GM12878 (cell line): ENCODE data around the gene NEB.

Experiments
- DPF2 ChIP-seq: fragments of 450-650 bp; IDR thresholded peaks from 2 replicates; pipeline ENCODE4 v1.6.1; 2017; ENCODE audit warnings: mild to moderate bottlenecking
- EZH2 ChIP-seq: IDR thresholded peaks from 2 replicates; pipeline ENCODE4 v1.6.1; 2012; ENCODE audit warnings: low read depth, mild to moderate bottlenecking, control low read depth, inconsistent platforms, low read length, borderline replicate concordance; ENCODE audit not compliant: control insufficient read depth
- FOXM1 ChIP-seq: IDR thresholded peaks from 2 replicates; pipeline ENCODE4 v1.6.1; 2012; ENCODE audit warnings: low read depth, mild to moderate bottlenecking, inconsistent platforms, low read length, moderate library complexity
- GABPA ChIP-seq: IDR thresholded peaks from 2 replicates; pipeline ENCODE4 v1.6.1; 2014; ENCODE audit warnings: antibody characterized with exemption, low read depth, mild to moderate bottlenecking, inconsistent platforms
- POLR2A ChIP-seq: IDR thresholded peaks from 2 replicates; pipeline ENCODE4 v1.6.1; 2011; ENCODE audit warnings: low read depth, mild to moderate bottlenecking, low read length
- SIN3A ChIP-seq: IDR thresholded peaks from 2 replicates; pipeline ENCODE4 v1.6.1; 2012; ENCODE audit warnings: low read depth, low read length, improper control_type of control experiment
- STAT1 ChIP-seq: fragments of 450-650 bp; conservative IDR thresholded peaks from 2 replicates; pipeline ENCODE4 v1.6.1; 2014; ENCODE audit warnings: antibody characterized with exemption, mild to moderate bottlenecking
- TBL1XR1 ChIP-seq: IDR thresholded peaks from 2 replicates; pipeline ENCODE4 v1.6.1; 2012; ENCODE audit warnings: low read depth, low read length, improper control_type of control experiment
- TF ChIP-seq, protein P1 (sequence below): IDR thresholded peaks from 2 replicates; pipeline ENCODE4 v1.6.1; 2011; ENCODE audit warnings: borderline replicate concordance, low read depth, mild to moderate bottlenecking, moderate library complexity, mixed read lengths, low read length; ENCODE audit not compliant: insufficient read depth; ENCODE audit errors: extremely low read length
- TF ChIP-seq, protein P2 (sequence below), 3 experiments: IDR thresholded peaks in 2 of 3; conservative IDR thresholded peaks in 1 of 3; 2 replicates each; pipeline ENCODE4 v1.5.1; 2011; ENCODE audit warnings: low read depth in 3 of 3, low read length in 3 of 3, mild to moderate bottlenecking in 3 of 3, control low read depth in 2 of 3, moderate library complexity in 2 of 3, inconsistent platforms in 1 of 3, mixed read lengths in 1 of 3; ENCODE audit not compliant: control insufficient read depth in 2 of 3, insufficient read depth in 1 of 3; ENCODE audit errors: extremely low read depth in 1 of 3
- TF ChIP-seq, protein P3 (sequence below): IDR thresholded peaks from 2 replicates; pipeline ENCODE4 v1.6.1; 2012; ENCODE audit warnings: low read depth, low read length, improper control_type of control experiment

DNA sequence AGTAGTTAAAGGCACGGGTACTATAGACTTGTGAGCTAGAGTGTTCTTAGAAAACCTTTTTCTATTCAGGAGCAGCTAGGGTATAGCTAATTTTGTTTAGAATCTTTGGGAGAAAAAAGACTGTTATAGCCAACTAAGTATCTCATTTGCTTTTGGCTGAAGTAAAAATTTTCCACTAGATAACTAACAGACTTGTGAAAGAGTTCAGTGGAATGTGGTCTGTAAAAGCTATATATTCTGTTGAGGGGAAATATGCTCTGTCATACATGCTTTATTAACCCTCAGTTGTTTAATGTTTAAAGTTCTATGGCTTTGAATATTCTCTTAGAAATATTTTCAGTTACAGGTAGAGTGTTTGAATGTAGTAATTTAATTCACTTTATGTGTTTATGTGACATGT is 274.9 kb downstream of the NEB start:
- TF ChIP-seq, protein P1, sequence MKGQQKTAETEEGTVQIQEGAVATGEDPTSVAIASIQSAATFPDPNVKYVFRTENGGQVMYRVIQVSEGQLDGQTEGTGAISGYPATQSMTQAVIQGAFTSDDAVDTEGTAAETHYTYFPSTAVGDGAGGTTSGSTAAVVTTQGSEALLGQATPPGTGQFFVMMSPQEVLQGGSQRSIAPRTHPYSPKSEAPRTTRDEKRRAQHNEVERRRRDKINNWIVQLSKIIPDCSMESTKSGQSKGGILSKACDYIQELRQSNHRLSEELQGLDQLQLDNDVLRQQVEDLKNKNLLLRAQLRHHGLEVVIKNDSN = no peak
- TF ChIP-seq, protein P2, sequence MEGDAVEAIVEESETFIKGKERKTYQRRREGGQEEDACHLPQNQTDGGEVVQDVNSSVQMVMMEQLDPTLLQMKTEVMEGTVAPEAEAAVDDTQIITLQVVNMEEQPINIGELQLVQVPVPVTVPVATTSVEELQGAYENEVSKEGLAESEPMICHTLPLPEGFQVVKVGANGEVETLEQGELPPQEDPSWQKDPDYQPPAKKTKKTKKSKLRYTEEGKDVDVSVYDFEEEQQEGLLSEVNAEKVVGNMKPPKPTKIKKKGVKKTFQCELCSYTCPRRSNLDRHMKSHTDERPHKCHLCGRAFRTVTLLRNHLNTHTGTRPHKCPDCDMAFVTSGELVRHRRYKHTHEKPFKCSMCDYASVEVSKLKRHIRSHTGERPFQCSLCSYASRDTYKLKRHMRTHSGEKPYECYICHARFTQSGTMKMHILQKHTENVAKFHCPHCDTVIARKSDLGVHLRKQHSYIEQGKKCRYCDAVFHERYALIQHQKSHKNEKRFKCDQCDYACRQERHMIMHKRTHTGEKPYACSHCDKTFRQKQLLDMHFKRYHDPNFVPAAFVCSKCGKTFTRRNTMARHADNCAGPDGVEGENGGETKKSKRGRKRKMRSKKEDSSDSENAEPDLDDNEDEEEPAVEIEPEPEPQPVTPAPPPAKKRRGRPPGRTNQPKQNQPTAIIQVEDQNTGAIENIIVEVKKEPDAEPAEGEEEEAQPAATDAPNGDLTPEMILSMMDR (IDR thresholded peaks at IDR 0.05 in 2 of 3, conservative IDR thresholded peaks at IDR 0.05 in 1 of 3; ENCODE audit: control insufficient read depth in 2 of 3, extremely low read depth in 1 of 3, insufficient read depth in 1 of 3, low read depth in 3 of 3, low read length in 3 of 3) = no peak
- TF ChIP-seq, protein P3, sequence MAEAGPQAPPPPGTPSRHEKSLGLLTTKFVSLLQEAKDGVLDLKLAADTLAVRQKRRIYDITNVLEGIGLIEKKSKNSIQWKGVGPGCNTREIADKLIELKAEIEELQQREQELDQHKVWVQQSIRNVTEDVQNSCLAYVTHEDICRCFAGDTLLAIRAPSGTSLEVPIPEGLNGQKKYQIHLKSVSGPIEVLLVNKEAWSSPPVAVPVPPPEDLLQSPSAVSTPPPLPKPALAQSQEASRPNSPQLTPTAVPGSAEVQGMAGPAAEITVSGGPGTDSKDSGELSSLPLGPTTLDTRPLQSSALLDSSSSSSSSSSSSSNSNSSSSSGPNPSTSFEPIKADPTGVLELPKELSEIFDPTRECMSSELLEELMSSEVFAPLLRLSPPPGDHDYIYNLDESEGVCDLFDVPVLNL = no peak
- no peak for TF ChIP-seq DPF2
- no peak for TF ChIP-seq GABPA
- no peak for TF ChIP-seq FOXM1
- no peak for TF ChIP-seq SIN3A
- TF ChIP-seq TBL1XR1 = no peak
- TF ChIP-seq POLR2A = no peak
- TF ChIP-seq STAT1 = no peak
- TF ChIP-seq EZH2 = no peak
